ENCODE data around the gene MYH11.

- TF ChIP-seq CTCF (IDR thresholded peaks at IDR 0.05) = no peak
- TF ChIP-seq EZH2phosphoT487 (IDR thresholded peaks at IDR 0.05) = no peak
- no peak for TF ChIP-seq EZH2 (IDR thresholded peaks at IDR 0.05)
Observed at GRCh38 chr16:15854061-15854460, 2.8 kb downstream of the MYH11 start.

Measured in neural progenitor cell (in vitro differentiated cells).